Measurements from ENCODE around the gene USP24. TPM values are rescaled to one million over a fixed set of nuclear protein-coding genes. Genes with fewer than 3 reads are reported as not detected.

The USP24 gene
- total RNA-seq: 29.3 and 34.4 TPM in 2 replicates

GRCh38 chr1:55215194-55216021, at the start of gene USP24:
USP24 (minus strand) TSS chr1:55215364; CDS start chr1:55215113, 251 bp downstream.

GRCh38 chr1:55039342-55040082, 175.7 kb downstream of the USP24 start, which contains the start of gene PCSK9:
PCSK9 (plus strand) TSS chr1:55039548; CDS start chr1:55039838, 290 bp downstream.

Other genes starting within 250 kb of the USP24 start
- gene TMEM61, start 234.7 kb downstream of the USP24 start, total RNA-seq: not detected in 2 replicates
- gene BSND, start 216.4 kb downstream of the USP24 start, total RNA-seq: not detected in 2 replicates
- 0.46 and 0.65 TPM in 2 replicates for gene PCSK9, start 175.8 kb downstream of the USP24 start, total RNA-seq

Data from epithelial cell of umbilical artery (primary cell).